Measurements from ENCODE around the gene NAV2. TPM values are rescaled to one million over a fixed set of nuclear protein-coding genes. Genes with fewer than 3 reads are reported as not detected.

NAV2 gene
- total RNA-seq, 2 donors from 2014 or later: 21.3 to 45.3 TPM

DNA sequence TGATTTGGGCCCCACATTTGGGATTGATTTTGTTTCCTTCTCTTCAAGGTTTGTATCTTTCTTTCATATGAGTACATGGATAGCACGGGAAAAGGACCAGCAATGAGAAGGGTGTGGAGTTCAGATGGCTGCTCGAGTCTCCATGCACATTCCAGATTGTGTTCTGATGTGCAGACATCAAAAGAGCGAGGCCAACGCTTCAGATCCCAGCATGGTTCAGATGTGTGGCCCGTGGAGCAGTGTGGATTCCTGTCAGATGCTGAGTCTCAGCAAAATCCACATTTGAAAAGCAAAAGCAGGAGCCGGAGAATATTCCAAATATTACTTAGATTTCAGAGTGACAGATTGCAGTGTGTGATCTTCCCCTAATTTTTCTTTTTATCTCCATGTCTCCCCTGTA is 228.2 kb downstream of the NAV2 start:
- H3K27ac ChIP-seq: no peak overlapping the region
- no peaks in the 10 kb centered on the region for H3K9me3 ChIP-seq
- intact Hi-C loops (cut with DNase I): no loop called here
- no peak overlapping the region for H3K4me3 ChIP-seq
- no peaks in the 10 kb centered on the region for H3K4me1 ChIP-seq
- TF ChIP-seq, protein P1, sequence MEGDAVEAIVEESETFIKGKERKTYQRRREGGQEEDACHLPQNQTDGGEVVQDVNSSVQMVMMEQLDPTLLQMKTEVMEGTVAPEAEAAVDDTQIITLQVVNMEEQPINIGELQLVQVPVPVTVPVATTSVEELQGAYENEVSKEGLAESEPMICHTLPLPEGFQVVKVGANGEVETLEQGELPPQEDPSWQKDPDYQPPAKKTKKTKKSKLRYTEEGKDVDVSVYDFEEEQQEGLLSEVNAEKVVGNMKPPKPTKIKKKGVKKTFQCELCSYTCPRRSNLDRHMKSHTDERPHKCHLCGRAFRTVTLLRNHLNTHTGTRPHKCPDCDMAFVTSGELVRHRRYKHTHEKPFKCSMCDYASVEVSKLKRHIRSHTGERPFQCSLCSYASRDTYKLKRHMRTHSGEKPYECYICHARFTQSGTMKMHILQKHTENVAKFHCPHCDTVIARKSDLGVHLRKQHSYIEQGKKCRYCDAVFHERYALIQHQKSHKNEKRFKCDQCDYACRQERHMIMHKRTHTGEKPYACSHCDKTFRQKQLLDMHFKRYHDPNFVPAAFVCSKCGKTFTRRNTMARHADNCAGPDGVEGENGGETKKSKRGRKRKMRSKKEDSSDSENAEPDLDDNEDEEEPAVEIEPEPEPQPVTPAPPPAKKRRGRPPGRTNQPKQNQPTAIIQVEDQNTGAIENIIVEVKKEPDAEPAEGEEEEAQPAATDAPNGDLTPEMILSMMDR (IDR thresholded peaks at IDR 0.05): no peak
- H3K36me3 ChIP-seq: no peaks in the 10 kb centered on the region
- no peaks in the 10 kb centered on the region for H3K27me3 ChIP-seq
- H3K9ac ChIP-seq (ENCODE audit: low read depth in 2 of 2, low read length in 2 of 2): no peak overlapping the region
- no peak for DNase-seq

DNA sequence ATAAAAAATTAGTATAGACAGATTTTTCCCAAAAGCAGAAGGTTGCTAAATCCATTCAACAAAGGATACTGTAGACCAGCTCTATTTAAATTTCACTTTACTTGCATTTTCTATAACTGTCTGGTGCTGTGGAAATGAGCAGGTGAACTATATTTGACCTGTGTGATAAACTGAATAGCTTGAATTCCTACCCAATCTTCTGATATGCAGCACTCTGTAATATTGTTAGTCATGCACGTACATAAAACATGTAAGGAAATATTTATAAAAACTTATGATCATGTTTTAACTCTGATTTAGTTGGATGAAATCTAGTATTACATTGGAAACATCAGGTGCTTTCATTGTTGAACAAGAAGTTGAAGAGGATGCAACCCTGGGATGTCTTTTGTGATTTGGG is 234.0 kb downstream of the NAV2 start:
- Histone ChIP-seq H3K4me1 (peaks cover under 1% of the 10 kb centered on the region), H3K36me3 (no peaks in the 10 kb centered on the region), H3K9ac (ENCODE audit: low read depth in 2 of 2, low read length in 2 of 2) (no peak overlapping the region), H3K9me3 (no peaks in the 10 kb centered on the region), H3K27me3 (no peaks in the 10 kb centered on the region), H3K4me3 (no peak overlapping the region), H3K27ac (no peak overlapping the region)
- intact Hi-C loops (cut with DNase I): no loop called here
- TF ChIP-seq, protein P1 (IDR thresholded peaks at IDR 0.05): no peak
- DNase-seq: no peak

DNA sequence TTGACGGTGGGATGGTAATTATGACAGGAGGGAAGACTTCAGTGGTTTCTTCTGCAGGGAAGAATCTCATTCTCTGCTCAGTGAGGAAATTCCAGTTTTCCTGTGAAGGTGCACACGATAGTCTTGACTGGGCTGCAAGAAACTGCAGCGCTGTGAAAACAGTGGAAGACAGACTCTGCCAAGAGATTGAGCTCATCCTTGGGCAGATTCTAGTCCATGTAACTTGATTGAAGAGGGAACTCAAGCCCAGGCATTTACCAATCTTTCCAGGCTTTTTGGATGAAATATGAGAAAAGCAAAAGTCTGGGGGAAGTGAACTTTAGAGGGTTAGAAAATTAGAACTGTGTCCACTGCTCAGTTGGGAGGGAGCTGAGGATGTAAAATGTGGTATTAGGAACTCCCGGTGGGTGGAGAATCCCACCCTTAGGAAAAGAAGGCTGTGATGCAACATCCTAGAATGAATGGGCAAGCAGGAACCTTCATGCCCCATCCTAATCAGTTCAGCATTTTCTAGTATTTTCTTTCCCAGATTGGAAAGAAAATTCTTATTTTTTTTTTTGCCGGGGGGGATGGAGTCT is 235.0 kb downstream of the NAV2 start:
- H3K9ac ChIP-seq (ENCODE audit: low read depth in 2 of 2, low read length in 2 of 2): no peak overlapping the region
- no peak overlapping the region for H3K27ac ChIP-seq
- TF ChIP-seq, protein P1 (IDR thresholded peaks at IDR 0.05): no peak
- no peaks in the 10 kb centered on the region for H3K9me3 ChIP-seq
- no peak overlapping the region for H3K4me3 ChIP-seq
- intact Hi-C loops (cut with DNase I): no loop called here
- H3K4me1 ChIP-seq: peaks cover 4% of the 10 kb centered on the region
- H3K36me3 ChIP-seq: no peaks in the 10 kb centered on the region
- no peak for DNase-seq
- no peaks in the 10 kb centered on the region for H3K27me3 ChIP-seq

DNA sequence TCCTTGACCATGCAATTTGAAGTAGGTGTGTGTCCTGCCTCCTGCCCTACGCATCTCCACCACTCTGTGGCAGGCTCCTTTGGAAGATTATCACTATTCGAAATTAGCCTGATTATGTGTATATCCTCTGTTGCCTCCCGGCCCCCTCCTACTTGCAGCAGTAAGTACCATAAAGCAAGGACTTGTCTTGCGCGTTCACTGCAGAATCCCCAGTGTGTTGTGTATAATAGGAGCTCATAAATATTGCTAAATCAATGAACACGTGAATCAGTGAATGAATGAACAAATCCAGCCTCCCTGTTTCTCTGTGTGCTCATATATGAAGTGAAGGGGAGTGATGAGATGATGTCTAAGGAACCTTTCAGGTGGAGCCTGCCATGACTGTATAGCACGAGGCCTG is 237.0 kb downstream of the NAV2 start:
- TF ChIP-seq, protein P1 (IDR thresholded peaks at IDR 0.05): no peak
- Histone ChIP-seq H3K4me3 (no peak overlapping the region), H3K36me3 (no peaks in the 10 kb centered on the region), H3K27ac (no peak overlapping the region), H3K4me1 (peaks cover 4% of the 10 kb centered on the region), H3K9me3 (no peaks in the 10 kb centered on the region), H3K9ac (ENCODE audit: low read depth in 2 of 2, low read length in 2 of 2) (no peak overlapping the region), H3K27me3 (no peaks in the 10 kb centered on the region)
- intact Hi-C loops (cut with DNase I): loop anchor here (2.0 to 5.0 kb wide), 2 partner anchors 161 to 183 kb away; no protein-coding TSS in a partner anchor
- DNase-seq: no peak

DNA sequence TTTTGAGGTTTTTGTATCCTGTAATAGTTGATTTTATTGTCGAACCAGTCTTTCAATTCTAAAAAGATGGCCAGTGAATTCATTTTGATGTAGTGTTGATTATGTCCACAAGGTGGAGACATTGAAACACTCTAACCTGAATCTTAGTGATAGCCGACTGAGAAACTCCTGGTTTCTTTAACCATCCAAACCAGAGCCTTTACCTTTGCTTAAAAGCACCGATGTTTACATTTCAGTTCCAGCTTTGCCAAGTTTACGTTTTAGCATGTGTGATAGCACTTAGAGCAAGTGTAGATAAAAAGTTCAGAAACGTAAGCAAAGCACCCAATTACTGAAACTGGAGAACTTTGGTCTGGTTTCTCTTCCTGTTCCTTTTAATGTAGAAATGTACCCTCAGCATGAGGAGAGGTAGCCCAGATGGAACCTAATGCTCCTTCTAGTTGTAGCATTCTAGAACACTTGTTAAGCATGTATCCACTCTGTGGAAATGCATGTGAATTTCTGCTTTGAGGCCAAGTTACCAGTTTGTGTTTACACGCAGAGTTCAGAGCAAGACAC is 239.0 kb downstream of the NAV2 start:
- intact Hi-C loops (cut with DNase I): loop anchor here (2.0 to 5.0 kb wide), 2 partner anchors 159 to 181 kb away; no protein-coding TSS in a partner anchor
- Histone ChIP-seq H3K4me1 (peaks cover 4% of the 10 kb centered on the region), H3K27me3 (no peaks in the 10 kb centered on the region), H3K9ac (ENCODE audit: low read depth in 2 of 2, low read length in 2 of 2) (no peak overlapping the region), H3K27ac (no peak overlapping the region), H3K36me3 (no peaks in the 10 kb centered on the region), H3K9me3 (no peaks in the 10 kb centered on the region), H3K4me3 (no peak overlapping the region)
- DNase-seq: no peak
- TF ChIP-seq, protein P1 (IDR thresholded peaks at IDR 0.05): peak; percentile 54

Measured in colonic mucosa (tissue), 4 donors.